Measurements from ENCODE around the gene FXYD2. TPM values are rescaled to one million over a fixed set of nuclear protein-coding genes. Genes with fewer than 3 reads are reported as not detected.
A peak's percentile ranks its signal among the peaks of the same experiment; 100 is the strongest.

FXYD2 gene
- total RNA-seq, 6 experiments from 2014 or later: 9.3 to 13.7 (median 11.4) TPM

DNA sequence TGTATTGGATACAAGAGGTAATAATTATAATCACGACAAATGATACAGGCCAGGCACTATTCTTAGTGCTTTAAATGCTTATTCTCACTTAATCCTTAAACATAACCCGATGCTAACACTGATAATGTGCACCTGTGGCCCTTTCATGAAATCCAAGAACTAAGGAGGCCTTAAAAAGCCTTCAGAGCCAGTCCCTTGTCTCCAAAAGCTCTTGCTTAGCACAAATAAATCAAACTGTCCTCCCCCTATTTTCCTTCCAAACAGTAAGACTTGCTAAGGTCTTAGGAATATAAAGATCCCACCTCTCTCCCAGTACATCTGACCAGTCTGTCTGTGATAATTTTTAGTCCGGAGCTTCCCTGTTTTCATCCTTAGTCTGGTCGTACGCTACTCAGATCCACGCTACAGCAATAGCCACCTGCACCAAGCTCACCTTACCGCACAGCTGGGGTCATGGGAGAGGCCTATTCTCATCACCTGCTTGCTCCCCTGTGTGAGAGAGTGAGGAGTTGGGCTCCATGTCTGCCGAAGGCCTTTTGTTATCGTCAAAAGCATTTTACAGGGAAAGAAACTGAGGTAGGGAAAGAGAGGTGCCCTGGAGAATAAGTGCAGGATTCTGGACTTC is 35.1 kb upstream of the FXYD2 start:
- DNase-seq (no peak), ATAC-seq (no peak)
- H3K4me3 ChIP-seq: no peak overlapping the region
- H3K4me1 ChIP-seq: no peaks in the 10 kb centered on the region
- intact Hi-C loops (cut with DNase I): no loop called here
- no peaks in the 10 kb centered on the region for H3K9me3 ChIP-seq
- no peaks in the 10 kb centered on the region for H3K27me3 ChIP-seq
- WGBS (ENCODE audit: insufficient coverage, low coverage, low lambda C conversion rate, missing lambda C conversion rate): 67% methylated on average over 9 of the region's 9 CpGs
- H3K27ac ChIP-seq: no peak overlapping the region
- H3K36me3 ChIP-seq: no peaks in the 10 kb centered on the region
- no peak for TF ChIP-seq CTCF (IDR thresholded peaks at IDR 0.05)
- no peak for TF ChIP-seq POLR2A (IDR thresholded peaks at IDR 0.05)

GRCh38 chr11:117859061-117859460 is 34.5 kb upstream of the FXYD2 start:
- DNase-seq (peak in 1 of 3 donors; percentile 22), ATAC-seq (no peak)
- Histone ChIP-seq H3K9me3 (no peaks in the 10 kb centered on the region), H3K4me3 (no peak overlapping the region), H3K4me1 (no peaks in the 10 kb centered on the region), H3K27ac (no peak overlapping the region), H3K36me3 (no peaks in the 10 kb centered on the region), H3K27me3 (no peaks in the 10 kb centered on the region)
- TF ChIP-seq POLR2A (IDR thresholded peaks at IDR 0.05): no peak
- WGBS (ENCODE audit: insufficient coverage, low coverage, low lambda C conversion rate, missing lambda C conversion rate): 66% methylated on average over 9 of the region's 10 CpGs
- intact Hi-C loops (cut with DNase I): no loop called here

DNA sequence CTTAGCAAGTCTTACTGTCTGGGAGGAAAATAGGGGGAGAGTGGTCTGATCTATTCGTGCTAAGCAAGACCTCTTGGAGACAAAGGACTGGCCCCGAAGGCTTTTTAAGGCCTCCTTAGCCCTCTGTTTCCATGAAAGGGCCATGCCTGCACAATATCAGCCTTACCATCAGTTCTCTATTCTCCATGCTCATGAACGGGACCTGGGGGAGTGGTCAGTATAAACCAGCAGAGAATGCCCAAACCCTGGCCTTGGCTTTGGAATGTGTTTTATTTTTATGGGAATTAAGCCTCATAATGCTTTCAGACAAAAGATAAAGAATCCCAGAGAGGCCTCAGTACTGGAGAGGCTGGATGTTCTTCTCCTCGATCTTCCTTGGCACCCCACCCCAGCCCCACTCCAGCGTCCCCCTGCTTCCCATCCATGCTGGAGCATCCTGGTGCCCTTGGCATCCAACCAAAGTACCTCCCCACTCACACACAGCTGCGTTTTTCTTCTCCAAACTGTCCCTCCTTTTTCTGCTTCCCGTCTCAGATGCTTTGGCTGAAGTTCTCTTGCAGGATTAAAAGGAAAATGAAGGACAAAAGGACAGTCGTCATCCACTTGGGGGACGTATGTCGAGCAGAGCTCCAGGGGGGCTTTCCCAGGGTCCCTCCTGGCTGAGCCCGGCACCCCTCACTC is 33.3 kb upstream of the FXYD2 start:
- Histone ChIP-seq H3K27ac (no peak overlapping the region), H3K9me3 (no peaks in the 10 kb centered on the region), H3K27me3 (no peaks in the 10 kb centered on the region), H3K36me3 (no peaks in the 10 kb centered on the region), H3K4me1 (no peaks in the 10 kb centered on the region), H3K4me3 (no peak overlapping the region)
- DNase-seq (peak in 1 of 3 donors; percentile 33), ATAC-seq (no peak)
- intact Hi-C loops (cut with DNase I): no loop called here
- 26% methylated on average over 5 of the region's 11 CpGs for WGBS (ENCODE audit: insufficient coverage, low coverage, low lambda C conversion rate, missing lambda C conversion rate)
- TF ChIP-seq CTCF (IDR thresholded peaks at IDR 0.05) (no peak), POLR2A (IDR thresholded peaks at IDR 0.05) (no peak)

DNA sequence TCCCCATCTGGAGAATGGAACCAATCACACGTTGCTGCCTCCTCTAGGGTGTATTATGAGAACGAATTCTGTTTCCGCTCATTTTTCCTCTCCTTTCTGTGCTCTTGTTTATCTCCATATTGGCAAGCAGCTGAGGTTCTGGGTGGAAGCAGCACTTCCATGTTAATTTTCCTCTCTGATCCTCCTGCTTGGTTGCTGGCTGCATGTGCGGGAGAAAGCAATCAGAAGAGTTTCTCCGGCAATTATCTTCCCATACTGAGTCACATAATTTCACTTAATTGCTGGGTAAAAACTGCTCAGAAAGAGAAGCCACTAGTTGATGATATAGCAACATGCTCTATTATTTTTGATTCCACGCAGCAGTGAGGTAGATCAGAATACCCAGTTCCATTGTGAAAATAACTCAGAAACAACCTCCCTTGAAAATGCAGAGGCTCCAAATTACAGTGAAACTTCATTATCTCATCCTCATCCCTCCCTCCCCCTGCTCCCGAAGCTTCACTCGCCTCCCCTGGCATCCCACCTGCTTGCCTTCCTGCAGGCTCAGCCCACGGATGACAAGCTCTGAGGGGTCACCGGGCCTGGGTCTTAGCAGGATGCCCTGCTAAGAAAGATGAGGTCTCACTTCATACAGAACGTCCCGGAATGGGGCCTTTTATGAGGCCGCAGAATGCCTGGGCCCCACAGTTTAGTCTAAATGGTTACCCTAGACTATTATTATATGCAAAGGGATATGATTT is 31.5 kb upstream of the FXYD2 start:
- intact Hi-C loops (cut with DNase I): no loop called here
- TF ChIP-seq POLR2A (IDR thresholded peaks at IDR 0.05) (no peak), CTCF (IDR thresholded peaks at IDR 0.05) (no peak)
- no peak for ATAC-seq
- Histone ChIP-seq H3K9me3 (no peaks in the 10 kb centered on the region), H3K27me3 (no peaks in the 10 kb centered on the region), H3K36me3 (no peaks in the 10 kb centered on the region), H3K27ac (no peak overlapping the region), H3K4me1 (no peaks in the 10 kb centered on the region), H3K4me3 (no peak overlapping the region)
- peak in 1 of 3 donors; percentile 37 for DNase-seq
- 69% methylated on average over 12 of the region's 13 CpGs for WGBS (ENCODE audit: insufficient coverage, low coverage, low lambda C conversion rate, missing lambda C conversion rate)

Data from right lobe of liver (tissue), 6 donors.